Measurements from ENCODE around the gene AGK. TPM values are rescaled to one million over a fixed set of nuclear protein-coding genes. Genes with fewer than 3 reads are reported as not detected.
"Not testable (repeated sequence)": the region's sequence is repeated elsewhere in the genome, so short reads cannot be mapped to it uniquely, and the experiment has no call there.

The AGK gene
- total RNA-seq, 4 donors from 2014 or later: 8.4 to 47.0 (median 17.5) TPM

GRCh38 chr7:141688043-141688442 lies 136.8 kb downstream of the AGK start:
- Histone ChIP-seq H3K4me1 (no peaks in the 10 kb centered on the region), H3K27ac (no peak overlapping the region), H3K9me3 (no peaks in the 10 kb centered on the region), H3K27me3 (no peaks in the 10 kb centered on the region), H3K4me3 (no peak overlapping the region), H3K36me3 (peaks cover 0 to 12% (median 0%) of the 10 kb centered on the region in 3 donors)
- no peak for DNase-seq
- TF ChIP-seq CTCF (IDR thresholded peaks at IDR 0.05): no peak
- TF ChIP-seq POLR2A (IDR thresholded peaks at IDR 0.05): no peak

- H3K4me1 ChIP-seq, H3K27me3 ChIP-seq, H3K36me3 ChIP-seq, H3K27ac ChIP-seq, H3K9me3 ChIP-seq, DNase-seq, H3K4me3 ChIP-seq: not testable (repeated sequence)
These were observed 138.0 kb downstream of the AGK start for GRCh38 chr7:141689072-141689825.

GRCh38 chr7:141691540-141691939 lies 140.3 kb downstream of the AGK start:
- Histone ChIP-seq H3K27me3 (no peaks in the 10 kb centered on the region), H3K9me3 (no peaks in the 10 kb centered on the region), H3K36me3 (no peaks in the 10 kb centered on the region), H3K27ac (no peak overlapping the region), H3K4me1 (peaks cover 0 to 12% (median 0%) of the 10 kb centered on the region in 4 donors), H3K4me3 (no peak overlapping the region)
- DNase-seq: no peak
- TF ChIP-seq POLR2A (IDR thresholded peaks at IDR 0.05): no peak
- no peak for TF ChIP-seq CTCF (IDR thresholded peaks at IDR 0.05)

GRCh38 chr7:141691961-141692360 lies 140.8 kb downstream of the AGK start:
- no peaks in the 10 kb centered on the region for H3K9me3 ChIP-seq
- no peak overlapping the region for H3K27ac ChIP-seq
- H3K27me3 ChIP-seq: no peaks in the 10 kb centered on the region
- H3K4me1 ChIP-seq: peaks cover 0 to 16% (median 0%) of the 10 kb centered on the region in 4 donors
- no peak for TF ChIP-seq POLR2A (IDR thresholded peaks at IDR 0.05)
- no peak for TF ChIP-seq CTCF (IDR thresholded peaks at IDR 0.05)
- no peak for DNase-seq
- no peak overlapping the region for H3K4me3 ChIP-seq
- H3K36me3 ChIP-seq: no peaks in the 10 kb centered on the region

- TF ChIP-seq POLR2A (IDR thresholded peaks at IDR 0.05) (no peak), CTCF (IDR thresholded peaks at IDR 0.05) (no peak)
- Histone ChIP-seq H3K27me3 (no peaks in the 10 kb centered on the region), H3K4me3 (no peak overlapping the region), H3K9me3 (no peaks in the 10 kb centered on the region), H3K27ac (no peak overlapping the region), H3K4me1 (peaks cover 0 to 16% (median 0%) of the 10 kb centered on the region in 4 donors), H3K36me3 (no peaks in the 10 kb centered on the region)
- no peak for DNase-seq
These were observed 141.9 kb downstream of the AGK start for GRCh38 chr7:141693082-141693481.

- DNase-seq: peak in 2 of 3 donors; percentile 61 to 66
- peaks cover 0 to 26% (median 3%) of the 10 kb centered on the region in 4 donors for H3K4me1 ChIP-seq
- TF ChIP-seq CTCF (IDR thresholded peaks at IDR 0.05) (no peak), POLR2A (IDR thresholded peaks at IDR 0.05) (no peak)
- H3K36me3 ChIP-seq: no peaks in the 10 kb centered on the region
- H3K9me3 ChIP-seq: no peaks in the 10 kb centered on the region
- H3K27ac ChIP-seq: no peak overlapping the region
- H3K4me3 ChIP-seq: no peak overlapping the region
- no peaks in the 10 kb centered on the region for H3K27me3 ChIP-seq
These were observed 144.6 kb downstream of the AGK start for GRCh38 chr7:141695803-141696289.

Measured in Peyer's patch (tissue), 4 donors.